ENCODE data around the gene CPA1.
"Not testable (repeated sequence)": the region's sequence is repeated elsewhere in the genome, so short reads cannot be mapped to it uniquely, and the experiment has no call there.

The CPA1 gene

GRCh38 chr7:130372402-130373165 lies 7.7 kb upstream of the CPA1 start:
- no peak for DNase-seq (ENCODE audit: low spot score)

DNA sequence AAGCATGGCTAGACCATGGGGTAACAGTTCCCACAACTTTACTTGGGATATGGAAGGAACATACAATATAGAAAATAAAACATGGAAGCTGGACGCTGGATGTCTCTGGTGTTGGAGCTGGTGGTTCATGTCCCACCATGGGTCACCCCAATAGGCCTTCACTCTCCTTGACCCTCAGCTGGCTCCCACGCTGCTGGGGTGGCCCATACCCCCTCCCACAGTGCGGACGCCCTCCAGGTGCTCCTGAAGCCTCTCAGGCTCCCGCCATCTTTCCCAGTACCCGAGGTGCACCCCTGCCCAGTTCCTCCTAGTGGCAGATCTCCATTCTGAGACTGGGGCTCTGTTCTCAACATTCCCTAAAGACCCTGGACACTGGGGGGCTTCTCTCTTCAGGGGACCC lies 5.8 kb upstream of the CPA1 start:
- DNase-seq (ENCODE audit: low spot score) = no peak

DNA sequence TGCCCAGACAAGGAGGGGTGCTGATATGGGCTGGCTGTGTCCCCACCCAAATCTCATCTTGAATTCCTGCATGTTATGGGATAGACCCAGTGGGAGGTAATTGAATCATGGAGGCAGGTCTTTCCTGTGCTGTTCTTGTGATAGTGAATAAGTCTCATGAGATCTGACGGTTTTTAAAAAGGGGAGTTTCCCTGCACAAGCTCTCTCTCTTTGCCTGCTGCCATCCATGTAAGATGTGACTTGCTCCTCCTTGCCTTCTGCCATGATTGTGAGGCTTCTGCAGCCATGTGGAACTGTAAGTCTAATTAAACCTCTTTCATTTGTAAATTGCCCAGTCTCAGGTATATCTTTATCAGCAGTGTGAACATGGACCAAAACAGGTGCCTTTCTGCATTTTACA lies 3.8 kb upstream of the CPA1 start:
- not testable (repeated sequence) for DNase-seq (ENCODE audit: low spot score)

DNA sequence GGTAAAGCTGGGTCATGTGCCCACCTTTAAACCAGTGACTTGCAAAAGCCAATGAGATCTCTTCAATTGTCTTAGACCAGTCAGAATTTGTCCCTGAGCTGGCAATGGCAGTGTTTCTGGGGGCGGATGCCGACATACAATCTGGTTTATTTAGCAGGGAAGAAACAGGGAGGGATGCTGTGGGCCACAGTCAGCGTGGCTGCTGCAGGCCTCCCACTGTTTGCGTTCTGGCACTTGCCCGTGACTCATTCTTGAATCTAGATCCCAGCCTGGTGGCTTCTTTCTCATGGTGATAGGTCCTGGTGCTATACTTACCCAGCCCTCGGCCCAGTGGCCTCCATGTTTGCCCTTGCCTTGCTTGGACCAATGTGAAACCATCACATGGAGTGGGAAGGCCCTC lies 3.1 kb upstream of the CPA1 start:
- no peak for DNase-seq (ENCODE audit: low spot score)

GRCh38 chr7:130379019-130379418 lies 1.3 kb upstream of the CPA1 start:
- no peak for DNase-seq (ENCODE audit: low spot score)

- no peak for DNase-seq (ENCODE audit: low spot score)
Observed at GRCh38 chr7:130379532-130379920, 768 bp upstream of the CPA1 start.

DNA sequence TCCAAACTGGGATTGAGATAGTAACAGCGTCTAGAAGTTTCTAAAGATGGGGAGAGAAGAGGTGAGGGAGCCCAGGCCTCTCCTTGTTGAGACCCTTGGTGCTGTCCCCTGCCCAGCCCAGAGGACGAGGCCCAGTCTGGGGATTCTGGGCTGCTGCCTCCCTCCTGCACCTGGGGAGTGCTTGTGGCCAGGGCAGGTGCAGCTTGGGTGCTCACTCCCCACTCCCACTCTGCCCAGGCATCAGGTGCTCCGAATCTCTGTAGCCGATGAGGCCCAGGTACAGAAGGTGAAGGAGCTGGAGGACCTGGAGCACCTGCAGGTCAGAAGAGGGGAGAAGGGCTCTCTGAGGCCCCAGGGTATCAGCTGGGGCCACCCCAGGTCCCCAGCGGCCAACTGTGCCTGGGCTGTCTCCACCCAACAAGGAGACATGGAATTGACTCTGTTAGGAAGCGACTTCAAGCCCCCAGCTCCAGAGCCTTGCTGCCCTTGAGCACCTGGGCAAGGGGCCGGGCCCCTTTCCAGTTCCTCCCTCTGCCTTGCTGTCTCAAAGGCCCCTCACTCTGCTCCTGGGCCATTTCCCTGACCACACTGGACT lies 664 bp downstream of the CPA1 start:
- no peak for DNase-seq (ENCODE audit: low spot score)

GRCh38 chr7:130381468-130382312 lies 1.4 kb downstream of the CPA1 start:
- DNase-seq (ENCODE audit: low spot score) = no peak

DNA sequence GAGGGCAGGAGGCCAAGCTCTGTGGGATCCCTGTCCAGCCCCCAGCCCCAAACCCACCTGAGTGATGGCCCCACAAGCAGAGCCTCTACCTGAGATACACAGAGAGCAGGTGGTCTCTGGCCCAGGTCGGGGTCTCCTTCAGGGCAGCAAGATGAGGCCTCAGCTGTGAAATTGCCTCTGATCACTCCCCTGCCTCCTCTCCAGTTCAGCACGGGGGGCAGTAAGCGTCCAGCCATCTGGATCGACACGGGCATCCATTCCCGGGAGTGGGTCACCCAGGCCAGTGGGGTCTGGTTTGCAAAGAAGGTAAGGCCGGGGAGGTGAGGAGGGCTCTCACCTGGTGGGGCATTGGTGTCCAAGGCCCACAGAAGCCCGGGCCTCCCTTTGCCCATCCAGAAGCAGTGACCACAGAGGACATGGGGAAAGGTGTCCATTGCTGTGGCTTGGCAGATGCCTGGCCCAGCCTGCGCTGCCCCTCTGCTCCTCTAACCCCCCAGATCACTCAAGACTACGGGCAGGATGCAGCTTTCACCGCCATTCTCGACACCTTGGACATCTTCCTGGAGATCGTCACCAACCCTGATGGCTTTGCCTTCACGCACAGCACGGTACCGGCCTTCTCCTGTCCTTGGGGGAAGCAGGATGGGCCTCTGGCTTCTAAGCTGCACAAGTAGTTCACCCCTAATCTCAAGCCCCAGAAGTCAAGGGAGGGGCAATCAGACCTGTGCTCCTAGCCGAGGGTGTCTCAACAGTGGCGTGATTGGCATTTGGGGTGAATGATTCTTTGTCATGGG lies 3.1 kb downstream of the CPA1 start:
- no peak for DNase-seq (ENCODE audit: low spot score)

- no peak for DNase-seq (ENCODE audit: low spot score)
Observed at GRCh38 chr7:130384371-130384801, 4.1 kb downstream of the CPA1 start.

- no peak for DNase-seq (ENCODE audit: low spot score)
Observed at GRCh38 chr7:130384841-130385599, 4.7 kb downstream of the CPA1 start.

- no peak for DNase-seq (ENCODE audit: low spot score)
Observed at GRCh38 chr7:130385600-130386066, 5.3 kb downstream of the CPA1 start.

- no peak for DNase-seq (ENCODE audit: low spot score)
Observed at GRCh38 chr7:130386876-130387275, 6.6 kb downstream of the CPA1 start.

DNA sequence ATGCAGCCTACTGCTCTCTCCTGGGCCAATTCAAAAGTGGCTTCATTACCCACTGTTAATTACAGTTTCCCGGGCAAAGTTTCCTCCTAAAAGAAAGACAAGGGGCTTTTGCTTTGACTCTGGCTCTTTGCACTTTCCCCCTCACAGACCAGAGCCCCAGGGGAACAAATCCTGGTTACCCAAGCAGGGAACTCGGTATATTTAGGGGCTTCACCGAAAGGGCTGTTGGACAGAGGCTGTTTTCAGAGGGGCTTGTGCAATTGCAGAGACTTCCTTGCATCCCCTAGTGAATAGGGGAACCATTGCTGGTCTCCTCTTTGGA lies 7.0 kb downstream of the CPA1 start:
- DNase-seq (ENCODE audit: low spot score) = no peak

GRCh38 chr7:130387628-130388403 lies 7.5 kb downstream of the CPA1 start:
- DNase-seq (ENCODE audit: low spot score) = no peak

- no peak for DNase-seq (ENCODE audit: low spot score)
Observed at GRCh38 chr7:130388671-130389070, 8.4 kb downstream of the CPA1 start.

- no peak for DNase-seq (ENCODE audit: low spot score)
Observed at GRCh38 chr7:130390486-130390885, 10.2 kb downstream of the CPA1 start.

DNA sequence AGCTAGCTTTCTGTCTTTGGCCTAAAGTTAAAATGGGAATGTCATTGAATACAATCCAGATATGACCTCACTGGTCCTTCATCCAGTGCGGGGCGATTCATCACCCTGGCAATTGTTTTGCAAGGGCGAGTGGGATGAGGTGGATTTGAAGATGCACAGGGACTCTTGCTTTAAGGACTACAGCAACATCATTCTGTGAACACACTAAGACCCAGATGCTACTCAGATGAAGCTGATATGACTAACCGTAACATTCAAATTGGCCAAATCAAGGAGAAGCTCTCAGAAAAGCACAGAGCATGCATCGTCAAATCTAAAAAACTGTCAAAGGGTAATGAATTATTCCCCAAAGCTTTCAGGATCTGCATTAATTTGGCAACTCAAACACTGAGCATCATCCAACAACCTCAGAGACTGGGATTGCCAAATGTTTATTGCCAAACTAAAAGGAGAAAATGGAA lies 12.8 kb downstream of the CPA1 start:
- peak; percentile 31 for DNase-seq (ENCODE audit: low spot score)

- DNase-seq (ENCODE audit: low spot score) = no peak
Observed at GRCh38 chr7:130393841-130394411, 13.6 kb downstream of the CPA1 start.

Data from globus pallidus (tissue), 1 donor.